ENCODE results near the gene KLF13.

The KLF13 gene

GRCh38 chr15:31316135-31316795, 10.4 kb upstream of the KLF13 start:
- DNase-seq (ENCODE audit: low spot score): no peak

- DNase-seq (ENCODE audit: low spot score): no peak
Measured at GRCh38 chr15:31317017-31317416, 9.6 kb upstream of the KLF13 start.

- no peak for DNase-seq (ENCODE audit: low spot score)
Measured at GRCh38 chr15:31317421-31318327, 9.0 kb upstream of the KLF13 start.

- DNase-seq (ENCODE audit: low spot score): no peak
Measured at GRCh38 chr15:31318429-31318828, 8.2 kb upstream of the KLF13 start.

GRCh38 chr15:31320022-31320421, 6.6 kb upstream of the KLF13 start:
- DNase-seq (ENCODE audit: low spot score): no peak

- no peak for DNase-seq (ENCODE audit: low spot score)
Measured at GRCh38 chr15:31321418-31321817, 5.2 kb upstream of the KLF13 start.

GRCh38 chr15:31322504-31322903, 4.1 kb upstream of the KLF13 start:
- DNase-seq (ENCODE audit: low spot score): no peak

- no peak for DNase-seq (ENCODE audit: low spot score)
Measured at GRCh38 chr15:31323627-31324026, 3.0 kb upstream of the KLF13 start.

GRCh38 chr15:31324186-31324585, 2.4 kb upstream of the KLF13 start:
- no peak for DNase-seq (ENCODE audit: low spot score)

GRCh38 chr15:31324806-31325594, 1.6 kb upstream of the KLF13 start:
- DNase-seq (ENCODE audit: low spot score): no peak

- peak; percentile 83 for DNase-seq (ENCODE audit: low spot score)
Measured at GRCh38 chr15:31325595-31326155, 960 bp upstream of the KLF13 start.

- DNase-seq (ENCODE audit: low spot score): peak; percentile 88
Measured at GRCh38 chr15:31326875-31327668, 437 bp downstream of the KLF13 start.

- DNase-seq (ENCODE audit: low spot score): peak; percentile 66
Measured at GRCh38 chr15:31327669-31328427, 1.2 kb downstream of the KLF13 start.

- no peak for DNase-seq (ENCODE audit: low spot score)
Measured at GRCh38 chr15:31328428-31328968, 1.9 kb downstream of the KLF13 start.

- DNase-seq (ENCODE audit: low spot score): no peak
Measured at GRCh38 chr15:31328969-31329639, 2.5 kb downstream of the KLF13 start.

GRCh38 chr15:31329640-31330010, 3.0 kb downstream of the KLF13 start:
- DNase-seq (ENCODE audit: low spot score): no peak

GRCh38 chr15:31330111-31330785, 3.6 kb downstream of the KLF13 start:
- DNase-seq (ENCODE audit: low spot score): no peak

GRCh38 chr15:31330836-31331235, 4.2 kb downstream of the KLF13 start:
- no peak for DNase-seq (ENCODE audit: low spot score)

GRCh38 chr15:31331389-31331788, 4.8 kb downstream of the KLF13 start:
- no peak for DNase-seq (ENCODE audit: low spot score)

Data from putamen (tissue), 1 donor.